G401.6 (cell line): ENCODE measurements around the gene GUCA2A.

Experiments
- FAIRE-seq: peaks from 2 replicates; lab custom pipeline; 2012; peaks lifted over from hg19 to GRCh38; lab: Jason Lieb, UNC

GUCA2A gene

GRCh38 chr1:42176902-42177519, 12.5 kb upstream of the GUCA2A start:
- FAIRE-seq: peak; percentile 50

- no peak for FAIRE-seq
Measured at GRCh38 chr1:42175314-42176054, 10.9 kb upstream of the GUCA2A start.

GRCh38 chr1:42173961-42174735, 9.6 kb upstream of the GUCA2A start:
- no peak for FAIRE-seq

GRCh38 chr1:42173155-42173933, 8.8 kb upstream of the GUCA2A start:
- peak; percentile 75 for FAIRE-seq

GRCh38 chr1:42172381-42173133, 8.0 kb upstream of the GUCA2A start:
- no peak for FAIRE-seq

- no peak for FAIRE-seq
Measured at GRCh38 chr1:42171679-42172266, 7.2 kb upstream of the GUCA2A start.

GRCh38 chr1:42170779-42171621, 6.5 kb upstream of the GUCA2A start:
- FAIRE-seq: no peak

GRCh38 chr1:42168763-42169162, 4.2 kb upstream of the GUCA2A start:
- no peak for FAIRE-seq

- no peak for FAIRE-seq
Measured at GRCh38 chr1:42168391-42168670, 3.8 kb upstream of the GUCA2A start.

GRCh38 chr1:42167611-42168390, 3.3 kb upstream of the GUCA2A start:
- no peak for FAIRE-seq

- no peak for FAIRE-seq
Measured at GRCh38 chr1:42165511-42166210, 1.1 kb upstream of the GUCA2A start.

GRCh38 chr1:42163536-42164503, 725 bp downstream of the GUCA2A start:
- FAIRE-seq: no peak

GRCh38 chr1:42163114-42163513, 1.4 kb downstream of the GUCA2A start:
- no peak for FAIRE-seq

GRCh38 chr1:42162181-42162580, 2.4 kb downstream of the GUCA2A start:
- FAIRE-seq: no peak

- FAIRE-seq: no peak
Measured at GRCh38 chr1:42158189-42158588, 6.4 kb downstream of the GUCA2A start.

GRCh38 chr1:42157667-42158066, 6.9 kb downstream of the GUCA2A start:
- FAIRE-seq: no peak

- no peak for FAIRE-seq
Measured at GRCh38 chr1:42155362-42155761, 9.2 kb downstream of the GUCA2A start.

- FAIRE-seq: no peak
Measured at GRCh38 chr1:42154685-42155084, 9.9 kb downstream of the GUCA2A start.
